HepG2 (cell line): ENCODE measurements around the gene FCHO1. TPM values are rescaled to one million over a fixed set of nuclear protein-coding genes. Genes with fewer than 3 reads are reported as not detected.

Source experiments
- BCL3 ChIP-seq: sonication (generic); formaldehyde crosslinking; IDR thresholded peaks from 2 replicates; pipeline ENCODE4 v1.5.1; 2020; ENCODE audit warnings: mild to moderate bottlenecking, missing genetic modification reagents, moderate library complexity
- CCDC6 ChIP-seq: sonication (generic); formaldehyde crosslinking; IDR thresholded peaks from 2 replicates; pipeline ENCODE4 v1.8.1; 2022; ENCODE audit warnings: mild to moderate bottlenecking, missing genetic modification reagents, moderate library complexity
- IRX3 ChIP-seq: sonication (generic); formaldehyde crosslinking; IDR thresholded peaks from 2 replicates; pipeline ENCODE4 v1.8.1; 2023; ENCODE audit warnings: mild to moderate bottlenecking, low read depth, missing genetic modification reagents, borderline replicate concordance
- KIAA2018 ChIP-seq: sonication (generic); formaldehyde crosslinking; IDR thresholded peaks from 2 replicates; pipeline ENCODE4 v1.5.0; 2020; ENCODE audit warnings: mild to moderate bottlenecking, missing genetic modification reagents, borderline replicate concordance
- KMT2A ChIP-seq: sonication (generic); formaldehyde crosslinking; IDR thresholded peaks from 2 replicates; pipeline ENCODE4 v1.4.0; 2020; ENCODE audit warnings: missing genetic modification reagents
- RAD51 ChIP-seq: fragments of 450-650 bp; IDR thresholded peaks from 2 replicates; pipeline ENCODE4 v1.6.1; 2016; ENCODE audit warnings: borderline replicate concordance
- RFX5 ChIP-seq: IDR thresholded peaks from 2 replicates; pipeline ENCODE4 v1.6.1; 2011; ENCODE audit warnings: low read depth, low read length, improper control_type of control experiment
- SMAD1 ChIP-seq: sonication (generic); formaldehyde crosslinking; IDR thresholded peaks from 2 replicates; pipeline ENCODE4 v1.4.0; 2020; ENCODE audit warnings: missing genetic modification reagents, low read depth, mild to moderate bottlenecking, borderline replicate concordance
- THAP11 ChIP-seq: IDR thresholded peaks from 2 replicates; pipeline ENCODE4 v1.6.1; 2016; ENCODE audit warnings: missing biosample characterization, missing genetic modification reagents
- U2AF2 ChIP-seq: fragments of 200-400 bp; formaldehyde crosslinking; IDR thresholded peaks from 2 replicates; pipeline ENCODE4 v1.6.1; 2017; ENCODE audit warnings: low read depth, mild to moderate bottlenecking, low read length
- WIZ ChIP-seq: sonication (generic); formaldehyde crosslinking; IDR thresholded peaks from 2 replicates; pipeline ENCODE4 v1.5.1; 2020; ENCODE audit warnings: mild to moderate bottlenecking, missing genetic modification reagents
- ZKSCAN8 ChIP-seq: IDR thresholded peaks from 2 replicates; pipeline ENCODE4 v1.6.1; 2016; ENCODE audit warnings: borderline replicate concordance, missing genetic modification reagents, missing compliant biosample characterization
- ZNF512B ChIP-seq: sonication (generic); formaldehyde crosslinking; IDR thresholded peaks from 2 replicates; pipeline ENCODE4 v1.5.1; 2020; ENCODE audit warnings: missing genetic modification reagents, mild to moderate bottlenecking, borderline replicate concordance
- ZNF598 ChIP-seq: sonication (generic); formaldehyde crosslinking; IDR thresholded peaks from 2 replicates; pipeline ENCODE4 v1.5.1; 2020; ENCODE audit warnings: mild to moderate bottlenecking, missing genetic modification reagents, borderline replicate concordance
- ZNF615 ChIP-seq: sonication (generic); formaldehyde crosslinking; IDR thresholded peaks from 2 replicates; pipeline ENCODE4 v1.5.0; 2020; ENCODE audit warnings: mild to moderate bottlenecking, missing genetic modification reagents, borderline replicate concordance
- polyA plus RNA-seq, 8 experiments: library from polyadenylated mRNA; depleted of rRNA in 3 of 8; stranded (reverse) in 7 of 8; unstranded in 1 of 8; fragments of >200 nt; fragmentation: Illumina TruSeq in 4 of 8; extraction: Trizol in 4 of 8; gene quantifications; 2 replicates each; pipeline versions ENCODE4 v1.2.1 to v1.2.3, GENCODE V29; 2011 to 2016; ENCODE audit warnings: low read depth in 4 of 8, missing spikeins in 1 of 8, mixed read lengths in 1 of 8; ENCODE audit not compliant: insufficient read depth in 1 of 8
- total RNA-seq, 5 experiments: library from RNA; depleted of rRNA; stranded (reverse); fragments of >200 nt; fragmentation: Illumina TruSeq; extraction: Trizol; gene quantifications; 2 replicates each; pipeline ENCODE4 v1.2.3, GENCODE V29; 2016; ENCODE audit warnings: low read depth in 1 of 5

The FCHO1 gene
- total and polyA plus RNA-seq, 2 of the 13 experiments (the other 11 are each of a cell fraction or from before 2014, with no cell fraction given): 1.3 to 3.1 TPM

- no peak for TF ChIP-seq KIAA2018
- no peak for TF ChIP-seq RAD51
- no peak for TF ChIP-seq THAP11 (CRISPR knock-in tag)
- TF ChIP-seq U2AF2: no peak
- TF ChIP-seq ZNF598: no peak
- TF ChIP-seq BCL3 (CRISPR knock-in tag): no peak
- no peak for TF ChIP-seq CCDC6 (CRISPR knock-in tag)
- no peak for TF ChIP-seq KMT2A
- TF ChIP-seq ZNF615 (CRISPR knock-in tag): no peak
- no peak for TF ChIP-seq RFX5
- no peak for TF ChIP-seq ZKSCAN8 (CRISPR knock-in tag)
- no peak for TF ChIP-seq WIZ (CRISPR knock-in tag)
- no peak for TF ChIP-seq ZNF512B (CRISPR knock-in tag)
- no peak for TF ChIP-seq IRX3
- no peak for TF ChIP-seq SMAD1 (CRISPR knock-in tag)
Observed at GRCh38 chr19:17788632-17789031, 37.4 kb downstream of the FCHO1 start (continued).
